NCI-H1417 treated with DMSO at 0.1 percent for 48 hours (cell line): ENCODE results near the gene GRIN2C.
"Not testable (repeated sequence)": the region's sequence is repeated elsewhere in the genome, so short reads cannot be mapped to it uniquely, and the experiment has no call there.

Source experiments
- DNase-seq: peaks from one replicate; lab custom pipeline; 2025; lab: John Stamatoyannopoulos, UW

The GRIN2C gene

GRCh38 chr17:74859459-74860228 lies at the start of gene GRIN2C:
GRIN2C (minus strand) TSS chr17:74859885; CDS start chr17:74855092, 4,793 bp downstream.
- DNase-seq: no peak

- not testable (repeated sequence) for DNase-seq
Observed at GRCh38 chr17:74909097-74909496, 49.4 kb upstream of the GRIN2C start.

GRCh38 chr17:74907012-74907411 lies 47.3 kb upstream of the GRIN2C start:
- DNase-seq: no peak

- not testable (repeated sequence) for DNase-seq
Observed at GRCh38 chr17:74906214-74906793, 46.6 kb upstream of the GRIN2C start.

- DNase-seq: no peak
Observed at GRCh38 chr17:74904687-74905409, 45.2 kb upstream of the GRIN2C start.

GRCh38 chr17:74903671-74904070 lies 44.0 kb upstream of the GRIN2C start:
- no peak for DNase-seq

- DNase-seq: no peak
Observed at GRCh38 chr17:74903034-74903433, 43.3 kb upstream of the GRIN2C start.

GRCh38 chr17:74901353-74902135 lies 41.9 kb upstream of the GRIN2C start:
- no peak for DNase-seq

GRCh38 chr17:74900208-74900607 lies 40.5 kb upstream of the GRIN2C start:
- no peak for DNase-seq

GRCh38 chr17:74898376-74898946 lies 38.8 kb upstream of the GRIN2C start:
- no peak for DNase-seq

- DNase-seq: no peak
Observed at GRCh38 chr17:74893936-74894671, 34.4 kb upstream of the GRIN2C start.

- DNase-seq: no peak
Observed at GRCh38 chr17:74892974-74893911, 33.6 kb upstream of the GRIN2C start, which contains the start of gene FADS6. FADS6 (minus strand) TSS chr17:74893633; CDS start chr17:74893595, 38 bp downstream.

- DNase-seq: no peak
Observed at GRCh38 chr17:74892013-74892841, 32.5 kb upstream of the GRIN2C start.

- no peak for DNase-seq
Observed at GRCh38 chr17:74890554-74890953, 30.9 kb upstream of the GRIN2C start.

- DNase-seq: no peak
Observed at GRCh38 chr17:74888469-74888868, 28.8 kb upstream of the GRIN2C start.

- DNase-seq: no peak
Observed at GRCh38 chr17:74883241-74883745, 23.6 kb upstream of the GRIN2C start.

GRCh38 chr17:74882517-74883240 lies 23.0 kb upstream of the GRIN2C start:
- DNase-seq: no peak

GRCh38 chr17:74881073-74881472 lies 21.4 kb upstream of the GRIN2C start:
- DNase-seq: no peak
